HG03045 (cell line): ENCODE measurements around the gene MTUS2.

Experiments used
- ATAC-seq: cut with Tn5 transposase; IDR thresholded peaks from one replicate; pipeline ENCODE4 v1.9.1; 2021; ENCODE audit warnings: mild to moderate bottlenecking, moderate library complexity; ENCODE audit not compliant: unreplicated experiment

The MTUS2 gene

GRCh38 chr13:29474991-29475390, 654.9 kb downstream of the MTUS2 start:
- ATAC-seq, result no peak

DNA sequence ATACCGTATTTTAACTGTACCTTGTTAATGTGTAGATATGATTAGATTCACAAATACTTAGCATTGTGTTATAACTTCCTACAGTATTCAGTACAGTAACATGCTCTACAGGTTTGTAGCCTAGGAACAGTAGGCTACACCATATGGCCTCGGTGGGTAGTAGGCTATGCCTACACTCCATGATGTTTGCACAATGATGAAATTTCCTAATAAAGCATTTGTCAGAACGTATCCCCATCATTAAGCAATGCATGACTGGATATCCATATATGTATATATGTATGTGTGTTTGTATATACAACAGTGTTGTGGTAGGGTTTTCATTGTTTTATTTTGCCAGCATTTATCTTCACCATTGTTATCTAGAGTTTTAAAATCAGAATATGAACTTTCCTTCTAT, 655.9 kb downstream of the MTUS2 start:
- no peak for ATAC-seq

DNA sequence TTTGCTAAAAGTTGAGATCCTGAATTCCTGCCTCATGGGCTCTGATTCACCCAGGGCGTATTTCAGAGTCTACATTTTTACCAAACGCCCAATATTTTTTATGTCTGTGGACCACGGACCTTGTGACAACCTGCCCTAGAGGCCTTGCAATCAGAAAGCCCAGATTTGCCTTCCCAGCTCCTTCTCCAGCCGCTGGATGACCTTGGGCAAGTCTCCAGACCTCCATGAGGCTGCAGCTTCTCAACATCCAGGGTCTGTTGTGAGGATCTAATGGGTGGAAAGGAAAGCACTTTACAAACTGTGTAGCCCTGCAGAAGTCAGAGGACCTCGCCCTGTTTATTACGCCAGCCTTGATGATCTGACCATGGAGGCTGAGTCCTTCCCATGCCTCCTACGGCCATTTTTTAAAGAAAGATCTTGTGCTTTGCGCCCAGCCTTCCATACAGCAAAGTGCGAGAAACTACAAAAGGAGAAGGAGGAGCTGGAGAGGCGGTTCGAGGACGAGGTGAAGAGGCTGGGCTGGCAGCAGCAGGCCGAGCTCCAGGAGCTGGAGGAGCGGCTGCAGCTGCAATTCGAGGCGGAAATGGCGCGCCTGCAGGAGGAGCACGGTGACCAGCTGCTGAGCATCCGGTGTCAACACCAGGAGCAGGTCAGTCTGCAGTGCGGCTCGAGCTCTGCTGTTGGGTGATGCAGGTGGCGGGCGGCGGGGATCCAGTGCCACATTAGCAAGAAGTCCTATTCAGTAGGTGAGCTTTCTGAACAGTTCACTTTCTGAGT, 659.8 kb downstream of the MTUS2 start:
- ATAC-seq, result no peak

DNA sequence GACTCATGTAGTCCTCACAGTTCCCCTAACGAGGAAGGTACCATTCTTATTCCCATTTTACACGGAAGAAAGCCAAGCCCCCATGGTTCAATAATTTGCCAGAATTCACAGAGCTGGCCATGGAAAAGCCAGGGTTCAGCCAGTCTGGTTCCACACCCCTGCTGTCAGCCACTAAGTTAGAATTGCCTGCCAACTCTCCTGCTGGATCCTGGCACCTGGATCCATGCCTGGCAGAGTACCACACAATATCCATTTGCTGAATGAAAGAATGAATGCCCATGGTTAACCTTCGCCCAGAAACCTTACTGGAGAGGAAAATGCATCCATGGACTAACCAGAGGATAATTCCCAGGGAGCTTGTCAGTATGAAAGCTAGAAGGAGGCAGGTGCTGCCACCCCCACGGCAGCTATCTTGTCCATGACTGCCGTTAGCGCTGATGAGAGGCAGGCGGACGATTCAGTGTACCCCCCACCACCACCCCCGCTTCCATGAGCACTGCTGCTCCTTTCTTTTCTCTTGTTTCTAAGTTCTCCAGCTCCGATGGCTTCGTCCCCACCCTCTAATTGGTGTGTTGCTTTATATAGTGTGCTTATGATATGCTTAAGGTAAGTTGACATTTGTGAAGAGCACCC, 660.9 kb downstream of the MTUS2 start:
- no peak for ATAC-seq

GRCh38 chr13:29481603-29482002, 661.5 kb downstream of the MTUS2 start:
- no peak for ATAC-seq

DNA sequence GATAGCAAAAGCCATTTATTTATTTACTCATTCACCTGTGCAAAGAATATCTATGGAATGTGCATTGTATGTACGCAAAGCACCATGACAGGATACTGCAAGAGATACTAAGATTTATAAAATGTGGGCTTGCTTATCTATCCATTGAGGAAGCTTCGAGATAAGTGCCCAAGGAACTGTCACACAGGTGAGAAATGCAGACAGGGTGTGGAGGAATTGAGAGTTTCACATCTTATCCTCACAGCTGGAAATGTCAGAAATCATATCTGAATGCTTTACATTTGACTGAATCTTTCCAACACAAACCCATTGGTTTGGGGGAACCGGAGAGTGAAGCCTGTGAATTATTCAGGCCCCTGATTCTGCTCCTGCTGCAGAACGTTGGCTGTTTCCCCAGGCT, 662.4 kb downstream of the MTUS2 start:
- ATAC-seq, result no peak

DNA sequence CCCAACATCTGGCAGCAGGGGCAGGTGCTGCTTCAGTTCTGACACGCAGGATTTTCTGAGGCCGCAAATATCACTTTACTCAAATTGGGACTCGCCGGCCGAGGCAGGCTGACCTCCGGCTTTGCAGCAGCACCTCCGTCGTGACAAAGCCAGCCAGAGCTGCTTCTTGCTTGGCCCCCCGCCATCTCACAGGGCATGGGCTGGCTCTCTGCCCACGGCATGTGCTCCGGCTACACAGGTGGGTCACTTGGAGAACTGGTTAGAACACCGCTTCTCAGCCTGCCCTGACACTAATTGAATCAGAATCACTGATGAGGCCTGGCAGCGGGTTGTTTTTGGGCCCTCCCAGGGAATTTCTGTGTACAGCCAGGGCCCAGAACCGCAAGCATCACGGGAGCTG, 663.1 kb downstream of the MTUS2 start:
- no peak for ATAC-seq

DNA sequence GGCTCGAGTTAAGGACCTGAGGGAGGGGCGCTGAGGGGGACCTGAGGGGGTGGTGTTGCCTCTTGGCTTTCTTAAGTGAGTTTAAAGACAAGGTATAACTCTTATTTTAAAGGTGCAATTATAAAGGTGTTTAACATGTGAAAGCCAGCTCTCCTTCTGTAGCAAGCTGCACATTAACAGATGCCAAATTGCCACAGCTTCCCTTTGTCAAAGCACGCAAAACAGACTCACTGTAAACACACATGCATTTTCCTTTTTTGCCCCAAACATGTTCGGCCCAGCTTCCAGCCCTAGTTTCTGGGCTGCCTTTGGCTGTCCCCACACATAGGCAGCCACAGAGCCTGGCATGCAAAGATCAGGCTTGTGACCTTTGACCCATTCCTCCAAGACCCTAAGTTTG, 663.5 kb downstream of the MTUS2 start:
- no peak for ATAC-seq

DNA sequence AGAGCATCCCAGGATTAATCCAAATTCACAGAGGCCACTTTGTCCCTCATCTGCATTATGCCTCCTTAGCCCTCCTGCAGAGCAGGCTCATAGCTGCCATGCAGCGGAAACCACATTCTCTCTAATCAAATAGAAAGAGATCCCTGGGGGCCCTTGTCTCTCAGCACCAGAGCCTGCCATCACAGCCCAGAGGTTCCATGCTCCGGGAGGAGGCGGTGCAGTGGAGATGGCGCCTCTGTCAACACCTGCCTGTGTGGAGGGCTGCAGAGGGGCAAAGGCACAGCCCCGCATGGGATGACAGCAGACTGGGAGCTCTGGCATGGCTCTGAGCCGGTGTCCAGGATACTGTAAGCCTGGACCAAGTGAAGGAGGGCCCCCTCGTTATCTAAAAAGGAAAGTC, 664.1 kb downstream of the MTUS2 start:
- ATAC-seq, result no peak

DNA sequence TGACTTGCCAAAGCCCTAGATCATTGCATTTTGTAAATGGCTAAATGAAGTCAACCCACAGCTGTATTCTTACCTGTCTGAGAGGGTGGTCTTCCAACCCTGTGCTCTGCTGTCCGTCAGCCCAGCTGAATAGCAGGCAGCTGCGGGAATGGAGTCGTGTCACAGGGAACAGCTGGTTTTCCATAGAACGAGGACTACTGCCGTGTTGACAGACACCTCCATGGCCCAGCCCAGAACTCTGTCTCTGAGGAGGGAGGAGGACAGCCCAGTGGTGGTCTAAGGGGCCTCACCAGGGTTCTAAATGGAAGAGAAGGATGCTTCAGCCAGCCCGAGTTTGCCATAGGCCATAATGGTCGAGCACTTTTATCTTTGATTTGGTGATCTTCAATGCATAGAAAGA, 664.7 kb downstream of the MTUS2 start:
- no peak for ATAC-seq

DNA sequence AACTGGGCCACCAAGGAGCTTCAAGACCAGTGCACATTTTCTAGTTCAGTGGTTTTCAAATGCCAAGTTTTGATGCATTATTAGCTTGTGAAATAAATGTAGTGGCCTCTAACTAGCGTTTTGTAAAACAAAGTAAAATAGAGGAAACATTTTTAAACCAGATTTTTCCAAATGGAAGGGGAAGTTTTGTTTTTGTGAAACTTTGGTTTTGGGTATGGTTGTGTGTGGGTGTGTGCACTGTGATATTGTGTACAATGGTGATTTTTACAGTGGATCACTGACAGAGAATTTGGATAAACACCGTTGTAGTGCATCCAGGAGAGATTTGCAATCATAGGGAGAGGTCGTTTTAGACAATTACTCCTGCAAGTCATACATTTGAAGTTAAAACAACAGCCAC, 666.4 kb downstream of the MTUS2 start:
- no peak for ATAC-seq

DNA sequence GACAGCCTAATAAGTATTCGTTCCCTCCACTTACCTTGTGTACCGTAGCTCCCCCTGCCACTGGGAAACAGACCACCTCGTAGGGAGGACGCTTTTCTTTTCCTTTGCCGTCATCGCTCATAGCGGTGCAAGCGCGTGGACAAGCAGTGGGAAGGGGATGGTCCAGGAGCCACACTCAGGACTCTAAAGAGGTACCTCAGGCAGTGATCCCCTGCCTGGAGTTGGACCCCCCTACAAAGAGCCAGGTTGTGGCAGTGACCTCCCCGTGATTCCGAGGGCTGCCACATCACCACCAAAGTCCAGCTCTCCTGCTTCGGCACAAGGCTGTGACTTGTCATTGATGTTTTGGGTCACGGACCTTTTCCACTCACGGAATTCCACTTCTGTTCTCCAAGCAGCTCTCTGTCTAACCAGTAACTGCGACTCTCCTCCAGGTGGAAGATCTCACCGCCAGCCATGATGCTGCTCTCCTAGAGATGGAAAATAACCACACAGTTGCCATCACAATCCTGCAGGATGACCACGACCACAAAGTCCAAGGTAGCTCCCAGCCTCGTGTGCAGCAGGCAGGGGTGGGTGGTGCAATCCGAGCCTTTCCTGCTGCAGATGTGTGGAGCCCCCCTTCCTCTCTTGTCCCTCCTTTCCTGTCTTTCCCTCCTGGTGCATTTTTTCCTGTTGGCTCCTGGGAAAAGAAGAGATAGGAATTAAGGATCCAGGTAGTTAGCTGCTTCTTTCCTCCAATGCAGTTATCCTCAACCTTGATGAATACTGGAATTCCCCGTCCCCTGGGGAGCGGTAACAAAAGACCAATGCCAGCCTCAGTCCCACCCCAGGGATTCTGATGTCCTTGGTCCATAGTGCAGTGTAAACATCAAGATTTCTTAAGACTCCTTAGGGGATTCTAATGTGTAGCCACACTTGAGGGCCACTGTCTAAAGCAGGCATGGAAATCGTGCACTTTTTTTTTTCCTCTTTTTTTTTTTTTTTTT, 667.6 kb downstream of the MTUS2 start:
- no peak for ATAC-seq

- no peak for ATAC-seq
Measured at GRCh38 chr13:29489650-29490560, 669.8 kb downstream of the MTUS2 start.

DNA sequence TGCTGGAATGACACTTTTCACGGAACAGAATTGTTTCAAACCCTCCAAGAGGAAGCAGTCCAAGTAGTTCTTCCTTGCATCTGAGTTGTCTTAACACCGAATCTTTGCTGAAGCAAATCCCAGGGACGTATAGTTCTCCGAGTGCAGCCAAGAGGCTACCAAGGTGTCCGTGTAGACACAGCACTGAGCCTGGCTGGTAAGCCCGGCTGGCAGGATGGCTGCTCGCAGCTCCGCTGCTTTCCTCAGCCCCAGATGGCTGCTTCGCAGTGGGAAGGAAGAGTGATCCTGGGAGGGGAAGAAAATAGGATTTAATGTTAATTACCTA, 670.4 kb downstream of the MTUS2 start:
- no peak for ATAC-seq

GRCh38 chr13:29491248-29491647, 671.1 kb downstream of the MTUS2 start:
- ATAC-seq, result no peak

DNA sequence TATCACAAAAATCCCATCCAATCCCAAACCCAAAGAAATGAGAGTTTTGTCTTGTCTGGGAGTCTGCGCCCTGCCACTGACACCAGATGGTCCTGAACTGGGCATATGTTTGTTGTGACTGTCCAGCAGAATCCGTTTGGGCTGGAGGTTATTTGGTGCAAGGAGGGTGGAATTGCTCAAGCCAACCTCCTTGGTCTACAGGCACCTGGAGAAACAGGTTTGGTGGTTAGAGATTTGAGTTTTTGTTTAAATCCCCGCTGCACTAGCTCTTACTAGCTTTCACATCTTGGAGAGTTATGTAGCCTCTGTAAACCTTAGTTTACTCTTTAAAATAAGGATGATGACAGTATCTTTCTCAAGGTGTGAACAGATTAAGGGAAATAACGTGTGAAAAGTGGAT, 673.7 kb downstream of the MTUS2 start:
- no peak for ATAC-seq

DNA sequence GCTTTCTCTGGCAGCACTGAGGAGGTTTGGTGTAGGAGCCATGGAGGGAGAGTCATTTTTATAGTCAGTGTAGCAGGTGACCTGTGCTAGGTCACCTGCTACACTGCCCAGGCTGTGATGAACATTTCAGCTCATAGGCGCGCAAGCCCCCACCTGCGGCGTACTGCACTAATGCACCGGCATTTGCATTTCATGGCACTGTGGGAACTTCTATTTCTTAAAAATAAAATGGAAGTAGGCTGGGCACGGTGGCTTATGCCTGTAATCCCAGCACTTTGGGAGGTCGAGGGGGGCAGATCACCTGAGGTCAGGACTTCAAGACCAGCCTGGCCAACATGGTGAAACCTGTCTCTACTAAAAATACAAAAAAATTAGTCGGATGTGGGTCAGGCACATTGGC, 674.4 kb downstream of the MTUS2 start:
- ATAC-seq, result no peak

GRCh38 chr13:29496241-29496712, 676.1 kb downstream of the MTUS2 start:
- no peak for ATAC-seq

GRCh38 chr13:29497137-29497654, 677.1 kb downstream of the MTUS2 start:
- no peak for ATAC-seq

DNA sequence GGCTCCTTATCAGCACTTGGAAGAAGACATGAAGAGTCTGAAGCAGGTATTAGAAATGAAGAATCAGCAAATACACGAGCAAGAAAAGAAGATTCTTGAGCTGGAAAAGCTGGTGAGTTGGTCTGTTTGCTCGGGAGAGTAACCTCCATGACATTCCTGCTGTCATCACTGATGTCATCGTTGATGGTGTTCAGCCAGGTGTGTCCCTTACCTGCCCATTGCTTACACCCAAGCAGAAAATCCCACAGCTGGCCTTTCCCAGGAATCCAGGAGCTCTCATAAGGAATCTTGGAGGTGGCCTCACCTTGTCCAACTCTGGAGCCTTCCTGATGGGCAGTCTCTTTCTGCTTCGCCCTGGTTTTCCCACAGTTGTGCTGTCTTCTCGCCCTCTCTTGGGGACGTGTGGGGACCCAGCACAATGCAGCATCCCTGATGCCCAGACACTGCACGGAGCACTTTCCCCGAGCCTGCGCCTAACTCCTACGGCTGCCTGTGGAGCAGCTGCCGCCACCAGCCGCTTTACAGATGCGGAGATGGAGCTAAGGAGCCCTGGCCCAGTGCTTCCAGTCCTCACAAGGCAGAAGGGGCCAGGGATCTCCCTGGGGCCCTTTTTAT, 678.4 kb downstream of the MTUS2 start:
- ATAC-seq, result no peak
